ENCODE results near the gene TECPR1. TPM values are rescaled to one million over a fixed set of nuclear protein-coding genes. Genes with fewer than 3 reads are reported as not detected.

Gene TECPR1
- total and polyA plus RNA-seq, 2 experiments from 2014 or later: 19.2 to 24.4 TPM

DNA sequence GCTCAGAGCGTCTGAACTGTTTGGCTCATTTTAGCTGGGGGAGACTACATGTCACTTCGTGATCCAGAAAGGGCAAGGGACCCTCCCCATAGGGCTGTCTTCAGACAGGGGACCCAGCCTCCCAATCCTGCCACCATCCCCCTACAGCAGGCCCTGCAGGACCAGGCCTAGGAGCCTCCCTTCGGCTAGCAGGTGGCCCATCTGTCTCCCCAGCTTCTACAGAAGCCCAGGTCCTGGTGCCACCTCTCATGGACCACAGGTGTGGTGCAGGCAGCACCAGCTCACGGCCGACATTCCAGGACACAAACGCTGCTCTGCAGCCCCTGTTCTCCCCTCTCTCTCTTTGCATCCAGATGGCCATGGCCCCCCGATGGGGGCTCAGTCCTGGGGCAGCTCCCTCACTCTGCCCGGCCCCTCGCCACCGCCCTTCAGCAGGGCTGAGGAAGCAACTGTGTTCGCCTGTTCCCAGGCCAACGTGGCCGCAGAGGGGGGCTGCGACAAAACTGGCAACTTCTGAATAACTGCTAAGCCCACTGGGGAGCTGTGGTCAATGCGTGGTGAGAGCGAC is 10.3 kb downstream of the TECPR1 start:
- DNase-seq (ENCODE audit: low read depth in 1 of 2, low spot score in 1 of 2): no peak
- Histone ChIP-seq H3K4me3 (no peak overlapping the region), H3K27me3 (no peaks in the 10 kb centered on the region), H3K9me3 (ENCODE audit: low read depth) (no peaks in the 10 kb centered on the region), H3K36me3 (no peaks in the 10 kb centered on the region), H3K4me1 (ENCODE audit: low read depth) (no peaks in the 10 kb centered on the region), H3K27ac (no peak overlapping the region)
- TF ChIP-seq, protein P1, sequence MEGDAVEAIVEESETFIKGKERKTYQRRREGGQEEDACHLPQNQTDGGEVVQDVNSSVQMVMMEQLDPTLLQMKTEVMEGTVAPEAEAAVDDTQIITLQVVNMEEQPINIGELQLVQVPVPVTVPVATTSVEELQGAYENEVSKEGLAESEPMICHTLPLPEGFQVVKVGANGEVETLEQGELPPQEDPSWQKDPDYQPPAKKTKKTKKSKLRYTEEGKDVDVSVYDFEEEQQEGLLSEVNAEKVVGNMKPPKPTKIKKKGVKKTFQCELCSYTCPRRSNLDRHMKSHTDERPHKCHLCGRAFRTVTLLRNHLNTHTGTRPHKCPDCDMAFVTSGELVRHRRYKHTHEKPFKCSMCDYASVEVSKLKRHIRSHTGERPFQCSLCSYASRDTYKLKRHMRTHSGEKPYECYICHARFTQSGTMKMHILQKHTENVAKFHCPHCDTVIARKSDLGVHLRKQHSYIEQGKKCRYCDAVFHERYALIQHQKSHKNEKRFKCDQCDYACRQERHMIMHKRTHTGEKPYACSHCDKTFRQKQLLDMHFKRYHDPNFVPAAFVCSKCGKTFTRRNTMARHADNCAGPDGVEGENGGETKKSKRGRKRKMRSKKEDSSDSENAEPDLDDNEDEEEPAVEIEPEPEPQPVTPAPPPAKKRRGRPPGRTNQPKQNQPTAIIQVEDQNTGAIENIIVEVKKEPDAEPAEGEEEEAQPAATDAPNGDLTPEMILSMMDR (IDR thresholded peaks at IDR 0.05; ENCODE audit: low read depth, low read length): no peak

GRCh38 chr7:98240961-98241673 is 10.9 kb downstream of the TECPR1 start:
- TF ChIP-seq, protein P1 (IDR thresholded peaks at IDR 0.05; ENCODE audit: low read depth, low read length): peak; percentile 78
- no peaks in the 10 kb centered on the region for H3K9me3 ChIP-seq (ENCODE audit: low read depth)
- H3K36me3 ChIP-seq: no peaks in the 10 kb centered on the region
- H3K27ac ChIP-seq: no peak overlapping the region
- H3K4me1 ChIP-seq (ENCODE audit: low read depth): no peaks in the 10 kb centered on the region
- H3K4me3 ChIP-seq: no peak overlapping the region
- peak; percentile 49 to 70 for DNase-seq (ENCODE audit: low read depth in 1 of 2, low spot score in 1 of 2)
- H3K27me3 ChIP-seq: no peaks in the 10 kb centered on the region

DNA sequence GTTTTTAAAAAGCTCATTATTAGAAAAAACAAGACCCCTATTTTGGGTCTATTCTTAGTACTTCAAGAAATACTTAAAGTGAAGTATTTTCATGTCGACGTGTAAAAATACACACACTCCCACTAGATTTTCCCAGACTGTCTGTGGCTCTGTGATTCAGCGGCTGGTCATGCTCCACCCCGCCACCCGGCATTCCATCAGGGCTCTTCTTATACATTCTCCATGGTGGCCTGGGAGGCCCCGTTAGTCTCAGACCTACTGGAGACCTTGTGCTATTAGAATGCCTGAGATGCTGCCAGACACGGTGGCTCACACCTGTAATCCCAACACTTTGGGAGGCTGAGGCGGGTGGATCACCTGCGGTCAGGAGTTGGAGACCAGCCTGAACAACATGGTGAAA is 13.1 kb downstream of the TECPR1 start:
- DNase-seq (ENCODE audit: low read depth in 1 of 2, low spot score in 1 of 2): no peak
- TF ChIP-seq, protein P1 (IDR thresholded peaks at IDR 0.05; ENCODE audit: low read depth, low read length): no peak
- Histone ChIP-seq H3K27me3 (no peaks in the 10 kb centered on the region), H3K9me3 (ENCODE audit: low read depth) (no peaks in the 10 kb centered on the region), H3K4me1 (ENCODE audit: low read depth) (no peaks in the 10 kb centered on the region), H3K27ac (no peak overlapping the region), H3K4me3 (no peak overlapping the region), H3K36me3 (no peaks in the 10 kb centered on the region)

DNA sequence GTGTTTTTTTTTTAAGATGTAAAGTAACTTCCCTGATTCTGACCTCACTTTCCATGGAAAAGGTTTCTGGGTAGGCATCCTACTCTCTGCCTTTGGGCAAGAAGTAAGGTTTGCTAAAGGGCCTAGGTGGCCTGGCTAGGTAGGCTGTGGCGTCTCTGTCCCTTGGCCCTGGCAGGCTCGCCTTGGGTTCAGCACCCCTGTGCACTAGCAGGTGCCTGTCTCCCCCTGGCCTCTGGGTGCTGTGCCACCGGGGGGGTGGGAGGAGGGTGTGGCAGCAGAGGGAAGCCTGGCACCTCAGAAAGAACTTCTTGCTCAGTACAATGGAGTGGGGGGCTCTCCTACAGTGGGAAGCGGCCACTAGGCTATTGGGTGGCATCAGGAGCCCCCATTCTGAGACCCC is 14.0 kb downstream of the TECPR1 start:
- TF ChIP-seq, protein P1 (IDR thresholded peaks at IDR 0.05; ENCODE audit: low read depth, low read length): no peak
- Histone ChIP-seq H3K36me3 (no peaks in the 10 kb centered on the region), H3K27me3 (no peaks in the 10 kb centered on the region), H3K9me3 (ENCODE audit: low read depth) (no peaks in the 10 kb centered on the region), H3K27ac (no peak overlapping the region), H3K4me1 (ENCODE audit: low read depth) (no peaks in the 10 kb centered on the region), H3K4me3 (no peak overlapping the region)
- DNase-seq (ENCODE audit: low read depth in 1 of 2, low spot score in 1 of 2): no peak

DNA sequence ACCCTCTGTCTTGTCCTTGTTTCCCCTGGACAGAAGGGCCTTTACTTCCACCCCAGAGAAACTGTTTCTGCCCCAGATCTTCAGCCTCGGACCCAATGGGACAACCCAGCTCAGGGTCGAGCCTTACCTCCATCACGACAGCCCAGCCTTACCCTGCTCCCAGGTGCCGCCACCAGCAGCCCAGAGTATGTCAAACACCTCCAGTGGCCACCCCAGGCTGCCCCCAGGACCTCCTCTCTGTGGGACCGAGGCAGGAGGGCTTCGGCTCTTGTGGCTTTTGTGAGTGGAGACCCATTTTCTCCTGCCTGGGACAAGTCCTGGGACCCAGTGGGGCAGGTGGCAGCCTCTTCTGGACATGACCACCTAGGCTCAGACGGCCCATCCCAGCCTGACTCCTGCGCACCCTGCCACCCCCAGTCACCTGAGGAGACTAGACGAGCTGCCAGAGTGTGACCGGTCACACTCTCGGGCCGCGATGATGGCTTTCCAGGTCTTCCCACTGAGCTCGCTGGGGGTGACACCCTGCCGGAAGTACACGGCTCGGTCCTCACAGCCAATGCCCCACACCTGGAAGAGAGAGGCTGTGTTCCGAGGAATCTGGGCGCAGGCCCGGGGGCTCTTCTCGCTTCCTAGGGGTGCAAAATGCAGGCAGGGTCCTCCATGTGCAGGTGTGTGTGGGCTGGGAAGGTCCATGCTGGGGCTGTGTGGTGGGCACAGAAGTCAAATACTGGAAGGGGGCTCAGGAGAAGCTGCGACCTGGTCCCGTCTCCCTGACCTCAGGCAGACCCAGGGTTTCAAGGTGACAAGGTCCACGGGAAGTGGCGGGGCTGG is 15.5 kb downstream of the TECPR1 start:
- Histone ChIP-seq H3K4me1 (ENCODE audit: low read depth) (no peaks in the 10 kb centered on the region), H3K36me3 (no peaks in the 10 kb centered on the region), H3K27ac (no peak overlapping the region), H3K27me3 (no peaks in the 10 kb centered on the region), H3K9me3 (ENCODE audit: low read depth) (no peaks in the 10 kb centered on the region), H3K4me3 (no peak overlapping the region)
- DNase-seq (ENCODE audit: low read depth in 1 of 2, low spot score in 1 of 2): no peak
- TF ChIP-seq, protein P1 (IDR thresholded peaks at IDR 0.05; ENCODE audit: low read depth, low read length): no peak
